ENCODE results near the gene CCDC186. TPM values are rescaled to one million over a fixed set of nuclear protein-coding genes. Genes with fewer than 3 reads are reported as not detected.

Gene CCDC186
- total RNA-seq, 1 donor: 22.0 TPM

DNA sequence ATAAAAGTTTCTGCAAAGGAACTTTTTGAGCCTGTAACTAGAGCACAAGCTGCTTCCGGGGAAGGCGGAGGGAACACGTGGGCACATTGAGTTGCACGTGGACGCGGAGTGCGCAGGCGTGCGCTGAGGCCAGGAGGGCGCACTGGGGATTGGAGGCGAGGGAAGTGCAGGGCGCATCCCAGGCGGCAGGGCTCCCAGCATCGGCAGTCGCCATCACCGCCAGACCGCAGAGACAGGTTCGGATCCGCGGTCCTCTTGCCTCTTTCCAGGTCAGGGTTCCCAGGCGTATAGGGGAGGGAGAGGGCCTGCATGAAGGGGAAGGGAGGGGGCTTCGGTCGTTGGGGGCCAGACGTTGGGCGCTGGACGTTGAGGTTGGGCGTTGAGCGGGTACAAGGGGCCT lies 5.1 kb upstream of the CCDC186 start, which contains the start of gene TDRD1:
TDRD1 (plus strand) TSS at position 206 of the 400 bp plus-strand sequence. CDS start 8,479 bp downstream, outside the sequence.
- TF ChIP-seq, protein P1, sequence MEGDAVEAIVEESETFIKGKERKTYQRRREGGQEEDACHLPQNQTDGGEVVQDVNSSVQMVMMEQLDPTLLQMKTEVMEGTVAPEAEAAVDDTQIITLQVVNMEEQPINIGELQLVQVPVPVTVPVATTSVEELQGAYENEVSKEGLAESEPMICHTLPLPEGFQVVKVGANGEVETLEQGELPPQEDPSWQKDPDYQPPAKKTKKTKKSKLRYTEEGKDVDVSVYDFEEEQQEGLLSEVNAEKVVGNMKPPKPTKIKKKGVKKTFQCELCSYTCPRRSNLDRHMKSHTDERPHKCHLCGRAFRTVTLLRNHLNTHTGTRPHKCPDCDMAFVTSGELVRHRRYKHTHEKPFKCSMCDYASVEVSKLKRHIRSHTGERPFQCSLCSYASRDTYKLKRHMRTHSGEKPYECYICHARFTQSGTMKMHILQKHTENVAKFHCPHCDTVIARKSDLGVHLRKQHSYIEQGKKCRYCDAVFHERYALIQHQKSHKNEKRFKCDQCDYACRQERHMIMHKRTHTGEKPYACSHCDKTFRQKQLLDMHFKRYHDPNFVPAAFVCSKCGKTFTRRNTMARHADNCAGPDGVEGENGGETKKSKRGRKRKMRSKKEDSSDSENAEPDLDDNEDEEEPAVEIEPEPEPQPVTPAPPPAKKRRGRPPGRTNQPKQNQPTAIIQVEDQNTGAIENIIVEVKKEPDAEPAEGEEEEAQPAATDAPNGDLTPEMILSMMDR (IDR thresholded peaks at IDR 0.05; ENCODE audit: insufficient read depth, low read depth, low read length): no peak
- no peak for DNase-seq (ENCODE audit: low read depth)
- H3K4me3 ChIP-seq (ENCODE audit: low read depth, low read length): no peak within 1 kb of the TSS

DNA sequence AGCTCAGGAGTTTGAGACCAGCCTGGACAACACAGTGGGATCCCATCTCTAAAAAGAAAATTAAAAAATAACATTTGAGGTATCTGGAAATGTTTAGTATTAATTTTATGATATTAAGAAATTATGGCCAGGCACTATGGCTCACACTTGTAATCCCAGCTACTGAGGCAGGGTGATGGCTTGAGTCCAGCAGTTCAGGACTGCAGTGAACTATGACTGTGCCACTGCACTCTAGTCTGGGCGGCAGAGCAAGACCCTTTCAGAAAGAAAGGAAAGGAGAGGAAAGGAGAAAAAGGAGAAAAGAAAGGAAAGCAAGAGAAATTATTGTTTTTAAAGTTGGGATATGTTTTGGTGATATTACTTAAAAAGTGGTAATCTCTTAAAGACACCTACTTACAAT lies 2.5 kb upstream of the CCDC186 start:
- no peak for DNase-seq (ENCODE audit: low read depth)
- no peak overlapping the region for H3K4me3 ChIP-seq (ENCODE audit: low read depth, low read length)
- TF ChIP-seq, protein P1 (IDR thresholded peaks at IDR 0.05; ENCODE audit: insufficient read depth, low read depth, low read length): no peak

DNA sequence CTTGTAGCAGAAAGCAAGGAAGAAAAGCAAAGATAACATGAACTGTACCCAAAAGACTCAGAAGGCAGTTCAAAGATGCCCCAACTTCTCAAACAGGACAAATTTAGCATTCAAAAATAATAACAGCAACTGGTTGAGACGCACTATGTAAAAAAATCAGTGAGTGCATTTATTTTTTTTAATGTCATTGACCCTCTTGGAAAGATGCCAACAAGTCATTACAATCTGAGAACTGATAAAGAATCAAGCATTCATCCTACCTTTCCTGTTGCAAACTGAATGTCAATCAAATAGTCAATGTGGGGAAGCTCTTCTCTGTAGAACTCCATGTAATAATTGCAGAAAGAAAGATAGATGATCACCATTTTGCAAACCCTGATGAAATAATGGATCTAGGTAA lies 1.7 kb upstream of the CCDC186 start:
- H3K4me3 ChIP-seq (ENCODE audit: low read depth, low read length): no peak overlapping the region
- TF ChIP-seq, protein P1 (IDR thresholded peaks at IDR 0.05; ENCODE audit: insufficient read depth, low read depth, low read length): no peak

DNA sequence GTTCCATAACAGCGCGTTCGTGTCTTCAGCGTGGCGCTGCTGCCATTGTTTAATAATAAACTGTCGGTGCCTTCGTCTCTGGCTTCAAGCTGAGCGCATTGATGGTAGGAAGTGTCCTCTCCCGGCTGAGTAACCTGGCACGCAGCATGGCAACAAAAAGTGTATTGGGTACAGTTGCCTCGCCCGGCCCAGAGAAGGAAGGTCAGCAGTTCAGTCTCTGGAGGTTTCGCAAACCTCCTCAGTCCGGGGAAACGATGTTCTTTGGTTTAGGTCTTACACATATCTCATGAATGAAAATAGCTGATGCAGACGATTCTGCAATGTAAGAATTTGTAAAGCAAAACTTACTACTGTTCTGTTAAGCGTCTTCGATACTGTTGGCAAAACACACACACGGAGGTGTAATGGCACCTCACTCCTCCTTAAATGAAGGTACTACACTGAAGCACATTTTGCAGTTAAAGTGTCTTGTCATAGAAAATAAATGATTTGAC lies 739 bp upstream of the CCDC186 start:
- TF ChIP-seq, protein P1 (IDR thresholded peaks at IDR 0.05; ENCODE audit: insufficient read depth, low read depth, low read length): no peak
- H3K4me3 ChIP-seq (ENCODE audit: low read depth, low read length): peak overlapping the region; percentile 99
- peak; percentile 82 for DNase-seq (ENCODE audit: low read depth)

More for the DNA sequence above, 1.7 kb upstream of the CCDC186 start:
- DNase-seq (ENCODE audit: low read depth): no peak

DNA sequence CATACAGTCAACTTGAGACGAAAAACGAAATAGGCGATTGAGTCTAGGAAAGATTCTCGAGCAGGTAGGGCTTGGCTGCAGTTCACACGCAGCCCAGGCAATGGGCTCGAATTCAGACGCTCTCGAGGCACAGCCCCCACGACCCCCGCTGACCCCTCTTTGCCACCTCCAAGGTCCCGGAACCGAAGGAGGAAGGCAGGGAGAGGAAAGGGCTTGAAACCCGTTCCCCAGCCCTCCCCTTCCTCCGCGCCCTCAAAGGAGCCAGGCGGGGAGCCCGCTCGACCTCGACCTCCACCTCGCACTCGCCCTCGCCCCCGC lies 441 bp downstream of the CCDC186 start:
- TF ChIP-seq, protein P1 (IDR thresholded peaks at IDR 0.05; ENCODE audit: insufficient read depth, low read depth, low read length): no peak
- peak overlapping the region; percentile 99 for H3K4me3 ChIP-seq (ENCODE audit: low read depth, low read length)
- no peak for DNase-seq (ENCODE audit: low read depth)

DNA sequence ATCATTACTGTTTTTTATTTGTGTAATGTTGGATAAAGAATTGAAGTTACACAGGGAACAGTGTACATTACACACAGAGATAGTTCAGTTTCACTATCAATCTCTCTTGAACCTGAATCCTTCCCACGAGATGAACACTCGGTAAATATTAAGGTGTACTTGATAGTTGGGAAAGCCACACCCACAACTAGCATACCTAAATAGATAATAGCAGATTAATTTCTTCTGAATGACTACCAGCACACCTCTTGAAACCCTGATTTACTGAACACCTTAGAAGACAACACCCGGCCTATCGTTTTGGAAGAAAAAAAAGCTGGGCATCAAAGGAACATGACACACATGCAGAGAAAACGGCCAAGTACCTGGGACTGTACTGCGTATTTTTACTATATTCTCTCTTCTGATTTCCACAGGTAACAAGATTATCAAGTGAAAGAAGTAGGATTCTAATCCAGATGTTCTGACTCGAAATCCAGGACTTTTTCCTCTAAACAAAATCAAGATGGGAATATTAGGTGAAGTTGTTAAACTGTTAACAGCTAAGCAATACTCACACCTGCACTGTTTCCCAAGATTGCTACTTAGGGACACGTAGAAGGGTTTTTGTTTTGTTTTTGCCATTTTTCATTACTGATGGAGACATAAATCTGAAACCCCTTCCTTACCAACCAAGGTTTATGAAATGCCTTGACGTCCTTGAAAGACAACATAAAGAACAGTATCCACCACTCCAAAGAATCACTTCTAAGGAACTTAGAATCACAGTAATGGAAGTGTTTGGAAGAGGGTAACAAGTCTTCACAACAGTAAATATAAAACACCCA lies 1.0 kb downstream of the CCDC186 start:
- DNase-seq (ENCODE audit: low read depth): peak; percentile 20
- TF ChIP-seq, protein P1 (IDR thresholded peaks at IDR 0.05; ENCODE audit: insufficient read depth, low read depth, low read length): no peak

More for the DNA sequence above, 1.0 kb downstream of the CCDC186 start:
- H3K4me3 ChIP-seq (ENCODE audit: low read depth, low read length): peak overlapping the region; percentile 99
